Measurements from ENCODE around the gene CCL15.
"Not testable (repeated sequence)": the region's sequence is repeated elsewhere in the genome, so short reads cannot be mapped to it uniquely, and the experiment has no call there.

The CCL15 gene

GRCh38 chr17:36001110-36001771 is at the start of gene CCL15:
Gene CCL15, minus strand, starts transcription at chr17:36001553. Its CDS starts 61 bp downstream, at chr17:36001492.
- no peak for DNase-seq

- DNase-seq = no peak
Measured at GRCh38 chr17:36049643-36050042, 48.3 kb upstream of the CCL15 start.

GRCh38 chr17:36048066-36048465 is 46.7 kb upstream of the CCL15 start:
- DNase-seq = no peak

GRCh38 chr17:36036235-36036634 is 34.9 kb upstream of the CCL15 start:
- no peak for DNase-seq

GRCh38 chr17:36034127-36034526 is 32.8 kb upstream of the CCL15 start:
- no peak for DNase-seq

- DNase-seq = no peak
Measured at GRCh38 chr17:36030956-36031355, 29.6 kb upstream of the CCL15 start.

GRCh38 chr17:36027761-36028160 is 26.4 kb upstream of the CCL15 start:
- no peak for DNase-seq

GRCh38 chr17:36024106-36024869 is 22.9 kb upstream of the CCL15 start:
- DNase-seq = no peak

GRCh38 chr17:36019423-36019822 is 18.1 kb upstream of the CCL15 start:
- DNase-seq = no peak

GRCh38 chr17:36017799-36018198 is 16.4 kb upstream of the CCL15 start, which contains the start of gene CCL23:
Gene CCL23, minus strand, starts transcription at chr17:36017972. Its CDS starts 75 bp downstream, at chr17:36017897.
- DNase-seq = no peak

- DNase-seq = no peak
Measured at GRCh38 chr17:36016555-36016954, 15.2 kb upstream of the CCL15 start.

- DNase-seq = not testable (repeated sequence)
Measured at GRCh38 chr17:36015895-36016294, 14.5 kb upstream of the CCL15 start.

GRCh38 chr17:36014946-36015345 is 13.6 kb upstream of the CCL15 start:
- DNase-seq = no peak

- DNase-seq = no peak
Measured at GRCh38 chr17:36011201-36011600, 9.8 kb upstream of the CCL15 start.

GRCh38 chr17:36008998-36009665 is 7.8 kb upstream of the CCL15 start:
- DNase-seq = no peak

GRCh38 chr17:36004594-36005108 is 3.3 kb upstream of the CCL15 start:
- no peak for DNase-seq

GRCh38 chr17:36002631-36003030 is 1.3 kb upstream of the CCL15 start:
- DNase-seq = no peak

GRCh38 chr17:36001862-36002603 is 680 bp upstream of the CCL15 start:
- no peak for DNase-seq

- DNase-seq = no peak
Measured at GRCh38 chr17:36000732-36001109, 632 bp downstream of the CCL15 start.

GRCh38 chr17:35998756-35999155 is 2.6 kb downstream of the CCL15 start:
- DNase-seq = no peak

GRCh38 chr17:35998018-35998545 is 3.3 kb downstream of the CCL15 start:
- no peak for DNase-seq
